HG02840 (cell line): Measurements from ENCODE around the gene NEUROG1.
"Not testable (repeated sequence)": the region's sequence is repeated elsewhere in the genome, so short reads cannot be mapped to it uniquely, and the experiment has no call there.

Experiments
- ATAC-seq: cut with Tn5 transposase; IDR thresholded peaks from one replicate; pipeline ENCODE4 v1.9.1; 2021; ENCODE audit warnings: mild to moderate bottlenecking, moderate library complexity, moderate number of reproducible peaks; ENCODE audit not compliant: unreplicated experiment, low FRiP score

The NEUROG1 gene

DNA sequence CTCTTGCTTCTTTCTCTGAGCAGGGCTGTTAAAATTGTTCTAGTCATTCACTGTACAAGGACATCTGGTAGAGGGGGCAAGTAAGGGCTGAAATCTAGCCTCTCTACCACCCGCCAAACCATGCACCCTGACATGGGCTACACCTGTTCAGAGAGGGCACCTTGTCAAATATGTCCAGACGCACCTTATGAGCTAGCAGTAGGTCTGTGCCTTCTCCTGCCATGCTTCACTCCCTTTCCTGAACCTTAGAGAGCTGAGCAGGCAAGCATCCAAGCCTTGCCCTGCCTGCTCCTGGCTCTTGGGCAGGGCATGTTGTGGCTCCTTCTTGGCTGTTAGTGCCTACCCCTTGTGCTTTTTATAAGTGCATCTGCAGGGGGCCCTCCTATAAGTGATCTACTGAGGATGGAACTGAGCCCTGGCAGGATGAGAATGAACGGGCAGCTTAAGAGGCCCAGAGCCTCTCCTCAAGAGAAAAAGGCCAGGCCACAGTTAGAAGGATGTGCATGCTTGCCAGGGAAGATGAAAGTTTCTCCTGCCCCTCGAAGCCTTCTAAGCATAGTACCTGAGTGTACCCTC is 3.8 kb upstream of the NEUROG1 start:
- no peak for ATAC-seq

DNA sequence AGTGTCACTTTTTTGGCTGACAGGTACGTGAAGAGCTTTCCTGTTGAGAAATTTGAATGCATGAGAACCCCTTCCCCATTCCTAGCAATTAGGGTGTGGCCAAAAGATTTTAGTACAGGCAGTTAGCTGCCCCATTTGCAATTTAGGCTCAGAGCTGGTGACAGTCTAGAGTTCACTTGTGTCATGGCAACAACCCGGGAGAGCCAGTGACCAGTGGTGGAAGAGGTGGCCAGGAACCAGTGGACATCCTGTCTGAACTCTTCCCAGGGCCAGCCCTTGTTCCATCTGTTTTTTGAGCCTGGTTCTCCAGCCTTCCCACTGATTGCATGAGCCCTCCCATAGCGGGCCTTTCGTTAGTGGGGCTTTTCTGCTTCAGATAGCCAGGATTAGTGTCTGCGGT is 2.5 kb upstream of the NEUROG1 start:
- ATAC-seq = no peak

DNA sequence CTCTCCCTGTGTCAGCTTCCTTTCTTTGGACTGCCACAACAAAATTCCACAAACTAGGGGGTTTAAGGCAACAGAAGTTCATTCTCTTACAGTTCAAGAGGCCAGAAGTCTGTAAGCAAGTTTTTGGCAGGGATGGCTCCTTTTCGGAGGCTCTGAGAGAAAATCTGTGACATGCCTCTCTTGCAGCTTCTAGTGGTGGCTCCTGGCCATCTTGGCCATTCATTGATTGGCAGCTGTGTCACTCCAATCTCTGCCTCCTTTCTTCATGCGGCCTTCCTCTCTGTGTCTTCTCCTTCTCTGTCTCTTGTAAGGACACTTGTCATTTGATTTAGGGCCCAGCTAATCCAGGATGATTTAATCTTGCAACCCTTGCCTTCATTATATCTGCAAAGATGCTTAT is 2.0 kb upstream of the NEUROG1 start:
- ATAC-seq = no peak

DNA sequence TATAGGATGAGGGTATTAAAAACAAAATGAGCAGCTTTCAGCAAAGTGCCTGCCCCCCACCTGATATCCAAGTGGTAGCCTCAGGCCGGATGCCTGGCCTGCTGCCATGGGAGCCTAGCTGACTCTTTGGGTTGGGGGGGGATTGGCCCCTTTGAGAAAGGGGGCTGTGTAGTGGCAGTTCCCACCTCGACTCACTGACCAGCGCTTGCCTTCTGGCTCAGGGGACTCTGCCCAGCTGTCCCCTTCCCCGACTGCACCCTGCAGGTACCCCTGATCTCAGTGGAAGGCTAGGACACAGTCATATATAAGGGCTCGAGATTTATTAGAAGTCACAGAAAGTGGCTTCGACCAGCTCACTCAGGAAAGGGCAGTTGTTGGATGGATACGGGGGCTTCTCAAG is 1.5 kb upstream of the NEUROG1 start:
- no peak for ATAC-seq

DNA sequence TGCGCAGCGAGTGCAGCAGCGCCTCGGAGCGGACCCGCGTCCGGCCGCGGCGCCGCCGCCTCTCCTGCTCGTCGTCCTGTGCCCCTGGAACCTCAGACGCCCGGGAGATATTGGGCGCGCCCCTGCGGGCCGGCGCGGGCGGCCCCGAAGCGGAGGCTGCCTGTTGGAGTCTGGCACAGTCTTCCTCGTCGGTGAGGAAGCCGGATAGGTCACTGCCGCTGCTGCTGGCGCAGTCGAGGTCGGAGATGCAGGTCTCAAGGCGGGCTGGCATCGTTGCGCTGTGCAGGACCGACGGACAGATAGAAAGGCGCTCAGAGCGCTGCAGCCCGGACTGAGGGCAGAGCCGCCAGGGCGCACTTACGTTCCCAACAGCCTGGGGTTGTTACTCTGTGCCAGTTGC is 344 bp downstream of the NEUROG1 start:
- ATAC-seq = no peak

DNA sequence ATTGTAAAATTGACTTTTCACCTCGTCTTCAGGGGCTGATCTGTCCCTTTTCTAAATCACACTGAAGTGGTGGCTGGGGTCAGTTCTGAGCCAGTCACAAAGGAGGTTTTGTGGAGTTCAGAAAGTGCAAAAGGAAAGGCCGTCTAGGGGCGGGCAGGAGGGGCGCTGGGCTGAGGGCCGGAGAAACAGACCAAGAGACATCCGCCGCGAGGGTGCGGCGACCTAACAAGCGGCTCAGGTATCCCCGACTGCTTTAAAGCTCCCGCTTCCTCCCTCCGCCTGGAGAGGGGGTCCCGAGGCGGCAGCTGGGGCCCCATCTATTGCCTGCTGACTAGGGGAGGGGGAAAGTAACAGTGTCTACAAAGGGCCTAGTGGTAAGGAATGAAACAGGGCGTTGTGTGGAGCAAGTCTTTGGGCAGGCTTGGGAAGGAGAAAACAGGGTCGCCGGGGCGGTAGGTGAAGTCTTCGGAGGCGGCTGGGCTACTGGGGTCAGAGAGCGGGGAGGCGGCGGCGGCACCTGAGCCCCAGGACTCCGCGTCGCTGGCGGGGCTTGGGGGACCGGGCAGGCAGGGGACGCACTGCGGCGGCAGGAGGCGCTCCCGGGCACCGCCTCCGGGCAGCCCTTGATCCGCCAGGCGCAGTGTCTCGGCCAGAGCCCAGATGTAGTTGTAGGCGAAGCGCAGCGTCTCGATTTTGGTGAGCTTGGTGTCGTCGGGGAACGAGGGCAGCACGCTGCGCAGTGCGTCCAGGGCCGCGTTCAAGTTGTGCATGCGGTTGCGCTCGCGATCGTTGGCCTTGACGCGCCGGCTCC is 950 bp downstream of the NEUROG1 start:
- no peak for ATAC-seq

DNA sequence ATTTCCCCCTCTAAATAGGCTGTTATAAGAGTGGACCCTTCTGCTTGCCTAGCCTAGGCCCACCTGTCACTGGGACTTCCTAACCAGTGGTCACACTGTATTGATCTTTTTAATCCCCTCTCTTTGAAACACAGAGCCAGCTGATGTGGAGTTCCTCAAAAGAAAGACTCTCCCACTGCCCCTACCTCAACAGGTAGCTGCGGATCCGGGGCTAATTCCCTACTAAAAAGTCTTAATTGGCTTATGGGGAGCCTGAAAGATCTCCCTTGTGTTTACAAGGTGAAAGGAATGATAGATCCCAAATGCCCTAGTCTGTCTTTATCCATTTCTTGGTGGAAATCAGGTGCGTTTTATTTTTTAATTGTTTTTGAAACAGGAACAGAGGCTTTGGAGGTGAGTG is 2.0 kb downstream of the NEUROG1 start:
- no peak for ATAC-seq

DNA sequence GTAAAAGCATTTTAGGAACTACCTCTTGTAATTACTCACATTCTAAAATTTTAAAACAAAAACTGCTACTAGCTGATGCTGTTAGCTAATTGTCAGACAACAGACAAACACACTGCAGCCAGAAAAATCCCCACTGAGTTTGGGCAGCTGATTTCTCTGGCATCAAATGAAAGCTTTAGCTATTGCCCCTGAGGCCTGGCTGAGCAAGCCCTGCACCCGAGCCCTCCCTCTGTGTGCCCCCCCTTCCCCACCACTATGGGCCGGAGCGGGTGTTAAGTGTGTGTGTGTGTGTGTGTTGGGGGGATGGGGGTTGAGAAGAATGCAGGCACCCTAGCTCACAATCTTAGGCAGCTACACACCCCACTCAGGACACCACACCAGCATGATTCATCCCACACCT is 2.4 kb downstream of the NEUROG1 start:
- ATAC-seq = no peak

DNA sequence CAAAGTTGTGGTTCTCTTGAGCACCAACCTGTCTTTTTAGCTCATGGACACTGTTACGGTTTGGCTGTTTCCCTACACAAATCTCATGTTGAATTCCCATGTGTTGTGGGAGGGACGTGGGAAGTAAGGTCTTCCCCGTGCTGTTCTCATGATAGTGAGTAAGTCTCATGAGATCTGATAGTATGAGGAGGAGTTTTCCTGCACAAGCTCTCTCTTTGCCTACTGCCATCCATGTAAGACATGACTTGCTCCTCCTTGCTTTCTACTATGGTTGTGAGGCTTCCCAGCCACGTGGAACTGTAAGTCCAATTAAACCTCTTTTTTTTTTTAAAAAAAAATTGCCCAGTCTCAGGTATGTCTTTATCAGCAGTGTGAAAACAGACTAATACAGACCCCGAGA is 6.2 kb downstream of the NEUROG1 start:
- ATAC-seq = not testable (repeated sequence)

DNA sequence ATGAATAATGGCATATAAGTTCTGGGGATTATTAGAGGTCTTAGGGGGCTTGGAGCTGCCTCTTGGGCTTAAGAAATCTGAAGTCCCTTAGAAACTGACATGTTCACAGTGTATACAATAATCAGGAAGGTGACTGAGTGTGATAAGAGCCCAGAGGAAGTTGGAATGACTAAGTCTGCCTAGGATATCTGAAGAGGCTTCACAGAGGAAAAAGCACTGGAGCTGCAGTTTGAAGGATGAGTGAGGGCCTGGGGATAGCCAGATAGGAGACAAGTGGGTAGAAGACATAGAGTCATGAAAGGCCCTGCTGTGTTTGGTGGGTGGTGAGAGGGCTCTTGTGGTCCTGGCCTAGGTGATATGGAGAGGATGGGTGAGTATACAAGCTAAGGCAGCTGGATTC is 8.8 kb downstream of the NEUROG1 start:
- ATAC-seq = no peak

DNA sequence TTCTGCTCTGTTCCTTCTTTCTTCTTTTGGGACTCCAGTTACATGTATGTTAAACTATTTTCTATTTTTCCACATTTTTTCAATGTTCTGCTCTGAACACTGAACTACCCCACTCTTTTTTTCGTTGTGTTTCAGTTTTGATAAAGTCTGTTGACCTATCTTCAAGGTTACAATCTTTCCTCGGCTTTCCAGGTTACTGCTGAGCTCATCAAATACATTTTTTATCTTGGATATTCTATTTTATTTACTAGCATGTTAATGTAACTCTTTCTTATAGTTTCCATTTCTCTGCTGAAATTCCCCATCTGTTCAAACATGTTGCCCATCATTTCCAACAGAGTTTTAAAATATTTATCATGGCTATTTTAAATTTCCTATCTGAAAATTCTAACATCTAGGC is 13.8 kb downstream of the NEUROG1 start:
- ATAC-seq = no peak

DNA sequence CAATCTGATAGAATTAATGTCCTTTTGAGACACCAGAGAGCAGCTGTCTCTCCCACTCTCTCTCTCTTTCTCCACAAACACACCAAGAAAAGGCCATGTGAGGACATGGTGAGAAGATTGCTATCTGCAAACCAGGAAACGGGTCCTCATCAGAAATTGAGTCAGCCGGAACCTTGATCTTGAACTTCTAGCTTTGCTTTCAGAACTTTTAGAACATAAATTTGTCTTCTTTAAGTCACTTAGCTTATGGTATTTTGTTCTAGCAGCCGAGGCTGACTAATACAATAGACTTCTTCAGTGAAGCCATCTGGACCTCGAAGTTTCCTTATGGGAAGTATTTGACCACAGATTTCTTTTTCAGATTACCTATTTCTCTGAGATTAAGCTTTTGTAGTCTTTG is 18.1 kb downstream of the NEUROG1 start:
- ATAC-seq = no peak

DNA sequence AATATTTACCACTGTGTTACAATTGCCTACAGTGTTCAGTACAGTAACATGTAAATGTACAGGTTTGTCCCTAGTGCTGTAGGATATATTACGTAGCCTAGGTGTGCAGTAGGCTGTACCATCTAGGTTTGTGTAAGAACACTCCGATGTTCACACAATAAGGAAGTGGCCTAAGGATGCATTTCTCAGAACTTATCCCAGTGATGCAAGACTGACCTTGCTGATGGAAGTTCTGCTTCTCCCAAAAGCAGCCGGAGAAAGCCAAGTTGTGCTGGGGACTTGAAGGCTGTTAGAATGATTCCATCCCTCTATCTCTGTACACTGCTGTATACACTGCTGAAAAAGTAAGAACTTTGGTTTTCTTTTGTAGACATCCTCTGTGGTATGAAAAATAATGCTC is 21.6 kb downstream of the NEUROG1 start:
- ATAC-seq = no peak

DNA sequence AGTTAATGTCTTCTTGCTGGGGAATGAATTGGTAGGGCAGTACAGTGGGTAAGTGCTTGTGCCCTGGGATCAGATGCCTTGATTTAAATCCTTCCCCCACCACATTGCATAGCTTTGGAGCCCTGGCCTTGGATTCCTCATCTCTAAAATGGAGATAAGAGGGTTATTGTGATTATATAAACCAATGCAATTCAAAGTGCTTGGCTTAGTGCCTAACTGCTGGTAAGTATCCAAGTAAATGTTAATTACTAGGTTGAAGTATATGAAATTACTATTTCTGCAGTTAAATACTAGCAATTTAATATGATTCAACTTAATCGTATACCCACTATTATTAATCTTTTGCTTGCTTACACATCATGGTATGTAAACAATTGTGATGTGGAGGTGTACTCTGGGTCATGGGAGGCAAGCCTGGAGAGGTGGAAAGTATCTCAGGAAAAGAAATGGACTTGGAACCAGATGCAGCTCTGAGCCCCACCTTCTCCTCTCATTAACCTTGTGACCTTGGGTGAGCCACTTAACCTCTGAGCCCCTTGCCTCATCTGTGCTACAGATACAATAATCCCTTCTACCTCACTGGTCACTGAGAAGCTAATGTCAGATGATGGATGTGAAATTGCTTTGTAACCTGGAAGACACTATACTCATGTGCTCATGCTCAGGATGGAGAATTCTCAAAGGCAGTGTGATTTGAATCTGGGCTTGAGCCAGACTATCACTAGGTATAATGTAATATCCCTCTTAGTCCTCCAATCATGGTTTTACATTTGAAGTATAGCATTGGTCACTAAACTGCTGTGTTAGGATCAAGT is 23.8 kb downstream of the NEUROG1 start:
- no peak for ATAC-seq

DNA sequence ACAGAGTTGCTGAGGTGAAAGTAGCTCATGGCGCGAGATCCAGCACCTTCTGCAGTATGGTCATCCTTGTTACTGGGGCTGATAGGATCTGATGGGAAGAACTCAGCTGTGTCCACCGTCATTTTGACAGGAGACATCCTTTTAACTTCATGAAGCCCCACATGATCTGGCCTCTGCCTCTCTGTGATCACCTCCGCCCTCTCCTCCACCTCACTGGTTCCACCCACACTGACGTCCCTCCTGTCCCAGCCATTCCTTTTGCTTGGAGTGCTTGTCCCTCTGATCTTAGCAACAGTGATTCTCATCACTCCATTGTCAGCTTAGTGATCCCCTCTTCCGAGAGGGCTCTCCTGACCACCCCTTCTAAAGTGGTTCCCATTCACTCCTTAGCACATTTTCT is 25.8 kb downstream of the NEUROG1 start:
- ATAC-seq = no peak

DNA sequence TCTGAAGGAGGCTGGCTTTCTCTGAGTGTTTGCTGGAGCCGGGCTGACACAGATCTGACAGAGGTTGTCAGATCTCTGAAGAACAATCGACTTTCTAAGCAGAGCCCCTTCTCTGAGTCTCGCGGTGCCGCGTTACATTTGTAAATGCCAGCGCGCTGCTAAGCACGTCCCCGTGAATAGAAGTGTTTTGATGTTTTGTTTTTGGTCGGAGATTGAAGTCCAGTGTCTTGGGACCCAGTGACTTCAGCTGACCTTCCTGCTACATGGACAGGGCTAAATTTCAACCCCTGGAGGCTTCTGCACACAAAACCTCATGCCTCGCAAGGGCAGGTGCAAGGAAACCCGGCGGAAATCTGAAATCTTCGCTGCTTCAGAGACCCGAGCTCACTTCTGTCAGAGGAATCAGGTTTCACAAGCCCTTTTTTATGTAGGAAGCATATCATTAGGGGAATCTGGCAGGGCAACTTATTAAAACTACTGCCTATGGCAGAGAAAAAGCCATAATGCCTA is 27.2 kb downstream of the NEUROG1 start:
- ATAC-seq = no peak

DNA sequence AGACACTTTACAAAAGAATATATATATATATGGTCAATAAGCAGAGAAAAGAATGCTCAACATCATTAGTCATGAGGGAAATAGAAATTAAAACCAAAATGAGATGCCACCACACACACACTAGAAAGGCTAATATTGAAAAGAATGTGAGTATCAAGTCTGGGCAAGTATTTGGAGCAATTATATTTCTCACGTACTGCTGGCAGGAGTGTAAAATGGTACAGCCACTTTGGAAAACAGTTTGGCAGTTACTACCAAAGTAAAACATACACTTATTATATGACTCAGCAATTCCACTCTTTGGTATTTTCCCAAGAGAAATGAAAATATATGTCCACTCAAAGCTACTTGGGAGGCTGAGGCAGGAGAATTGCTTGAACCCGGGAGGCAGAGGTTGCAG is 29.8 kb downstream of the NEUROG1 start:
- no peak for ATAC-seq

DNA sequence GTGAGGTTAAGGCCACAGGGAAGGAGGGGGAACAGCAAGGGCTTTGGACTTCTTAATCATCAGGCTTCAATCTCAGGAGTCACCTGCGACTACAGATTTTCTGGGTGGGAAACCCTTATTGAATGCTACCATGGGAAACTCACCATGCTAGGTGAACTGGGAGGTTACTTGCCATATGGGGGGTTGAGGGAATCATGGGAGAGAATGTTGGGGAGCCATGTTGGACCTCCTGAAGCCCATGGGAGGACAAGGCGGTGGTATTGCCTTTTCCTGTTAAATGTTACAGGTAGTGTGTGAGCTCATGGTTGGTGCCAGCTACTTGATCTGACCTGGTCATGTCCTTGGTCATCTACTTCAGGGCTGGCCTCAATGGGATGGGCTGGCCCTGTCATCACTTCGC is 31.4 kb downstream of the NEUROG1 start:
- ATAC-seq = no peak

DNA sequence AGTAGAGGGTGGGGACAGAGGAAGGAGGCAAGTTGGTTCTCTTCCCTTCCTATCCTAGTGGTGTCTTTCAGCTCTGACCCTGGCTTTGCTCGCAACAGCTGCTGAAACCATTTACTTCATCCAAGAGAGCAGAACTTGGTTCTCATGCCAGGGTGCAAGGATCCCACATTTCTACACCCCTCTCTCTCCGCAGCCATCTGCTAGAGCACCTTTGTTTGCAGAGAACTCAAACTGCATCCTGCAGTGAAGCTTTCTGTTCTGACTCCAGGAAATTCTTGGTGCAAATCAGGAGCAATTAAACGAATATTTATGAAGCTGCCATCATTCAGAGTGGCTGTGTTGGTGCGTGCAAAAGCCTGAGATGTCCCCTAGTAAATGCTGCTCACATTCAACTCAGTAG is 31.9 kb downstream of the NEUROG1 start:
- ATAC-seq = no peak

DNA sequence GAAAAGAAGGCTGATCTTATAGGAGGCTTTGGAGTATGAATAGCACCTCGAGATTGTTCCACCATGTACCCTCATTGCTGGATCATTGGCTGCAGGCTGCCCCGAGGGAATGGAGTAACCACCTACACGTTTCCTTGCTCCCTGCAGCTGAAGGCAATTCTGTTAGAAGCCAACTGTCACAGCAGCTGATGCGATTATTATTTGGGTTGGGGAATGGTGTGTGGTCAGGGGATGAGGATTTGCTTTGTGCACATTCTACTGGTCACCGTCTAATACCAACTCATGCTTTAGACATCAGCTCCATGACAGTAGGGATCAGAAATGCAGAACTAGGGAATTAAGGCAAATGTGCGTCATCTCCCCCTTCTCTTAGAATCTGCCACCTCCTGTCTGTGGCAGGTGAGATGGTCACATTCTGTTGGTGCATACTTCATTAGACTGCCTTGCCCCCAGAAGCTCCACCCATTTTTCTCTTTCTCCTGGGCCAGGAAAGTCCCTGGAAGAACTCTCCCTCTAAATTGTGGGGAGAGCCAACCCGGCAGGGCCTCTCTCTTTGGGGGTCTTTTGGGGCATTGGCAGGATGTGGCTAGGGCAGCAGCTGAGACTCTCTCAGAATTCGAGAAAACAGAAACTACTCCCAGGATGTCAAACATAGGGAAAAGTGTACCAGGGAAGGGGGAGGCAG is 32.8 kb downstream of the NEUROG1 start:
- ATAC-seq = no peak

DNA sequence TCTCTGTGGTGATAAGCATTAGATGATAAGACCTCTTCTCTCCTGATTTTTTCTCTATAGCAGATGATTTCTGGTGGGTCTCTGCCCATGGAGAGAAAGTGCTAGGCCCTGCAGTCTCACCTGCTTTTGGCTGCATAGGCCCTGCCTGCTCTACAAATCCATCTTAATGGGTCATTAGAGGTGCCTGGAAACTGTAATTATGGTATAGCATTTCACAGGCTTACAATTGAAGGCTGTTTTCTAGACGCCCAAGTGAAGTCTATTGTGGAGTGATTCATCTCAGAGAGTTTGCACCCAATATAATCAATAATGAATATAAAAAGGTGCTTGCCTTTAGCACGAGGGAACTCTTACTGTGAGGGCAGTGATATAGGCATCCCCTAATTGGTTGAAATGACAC is 33.8 kb downstream of the NEUROG1 start:
- no peak for ATAC-seq
